Epithelial cell of esophagus (primary cell): ENCODE data around the gene NSMCE1.

Experiments
- DNase-seq: peaks from one replicate; pipeline ENCODE4 v3.0.0; 2010; ENCODE audit warnings: low read depth
- H3K4me3 ChIP-seq: 2 replicates; pipeline ENCODE4 v1.5.1; 2011; ENCODE audit warnings: mild to moderate bottlenecking, low read length, control low read depth
- CTCF ChIP-seq: IDR thresholded peaks from 2 replicates; pipeline ENCODE4 v1.5.1; 2011; ENCODE audit warnings: low read depth, mild to moderate bottlenecking, low read length, control low read depth, inconsistent platforms; ENCODE audit not compliant: insufficient read depth; ENCODE audit errors: missing control alignments

NSMCE1 gene

GRCh38 chr16:27232901-27233625 is 35.5 kb downstream of the NSMCE1 start:
- TF ChIP-seq CTCF = no peak
- H3K4me3 ChIP-seq = no peak overlapping the region
- no peak for DNase-seq

GRCh38 chr16:27232061-27232900 is 36.3 kb downstream of the NSMCE1 start:
- no peak for DNase-seq
- no peak overlapping the region for H3K4me3 ChIP-seq
- no peak for TF ChIP-seq CTCF

- H3K4me3 ChIP-seq = no peak overlapping the region
These were observed 36.9 kb downstream of the NSMCE1 start for GRCh38 chr16:27231692-27232060.

GRCh38 chr16:27230562-27231001 is 38.0 kb downstream of the NSMCE1 start:
- no peak for TF ChIP-seq CTCF
- H3K4me3 ChIP-seq = no peak overlapping the region
- no peak for DNase-seq

More at GRCh38 chr16:27231692-27232060, 36.9 kb downstream of the NSMCE1 start:
- no peak for DNase-seq
- TF ChIP-seq CTCF = no peak

GRCh38 chr16:27229891-27230470 is 38.6 kb downstream of the NSMCE1 start:
- no peak overlapping the region for H3K4me3 ChIP-seq
- TF ChIP-seq CTCF = no peak
- no peak for DNase-seq

- no peak for TF ChIP-seq CTCF
- DNase-seq = no peak
- H3K4me3 ChIP-seq = no peak overlapping the region
These were observed 39.7 kb downstream of the NSMCE1 start for GRCh38 chr16:27228621-27229501.
